Psoas muscle (tissue), 8 donors: Measurements from ENCODE around the gene GTPBP3. TPM values are rescaled to one million over a fixed set of nuclear protein-coding genes. Genes with fewer than 3 reads are reported as not detected.
A peak's percentile ranks its signal among the peaks of the same experiment; 100 is the strongest.
"Not testable (repeated sequence)": the region's sequence is repeated elsewhere in the genome, so short reads cannot be mapped to it uniquely, and the experiment has no call there.

ENCODE experiments used
- ATAC-seq, 4 donors: fragments of 200-7000 bp; cut with Tn5 transposase; one replicate each; pipeline ENCODE4 v1.9.1; 2020; ENCODE audit warnings: moderate library complexity in 3 of 4, mild to moderate bottlenecking in 2 of 4
- DNase-seq, 2 donors: peaks; one replicate each; pipeline ENCODE4 v3.0.0-alpha.2; 2020
- H3K27ac ChIP-seq: fragments of 200-600 bp; one replicate; pipeline ENCODE4 v1.8.0; 2022
- H3K27me3 ChIP-seq, 3 donors: fragments of 200-600 bp in 1 of 3; one replicate each; pipeline versions ENCODE4 v1.6.1 to v1.8.0; 2013 to 2022; ENCODE audit warnings: low read length in 2 of 3, mild to moderate bottlenecking in 2 of 3, moderate library complexity in 1 of 3; ENCODE audit not compliant: insufficient read depth in 3 of 3
- H3K36me3 ChIP-seq, 2 donors: fragments of 200-600 bp in 1 of 2; one replicate each; pipeline versions ENCODE4 v1.6.1 to v1.8.0; 2013 to 2022; ENCODE audit warnings: low read depth in 1 of 2, mild to moderate bottlenecking in 1 of 2, moderate library complexity in 1 of 2; ENCODE audit not compliant: insufficient read depth in 1 of 2
- H3K4me1 ChIP-seq: fragments of 200-600 bp; one replicate; pipeline ENCODE4 v1.8.0; 2022
- H3K4me3 ChIP-seq: fragments of 200-600 bp; one replicate; pipeline ENCODE4 v1.8.0; 2022; ENCODE audit warnings: mild to moderate bottlenecking
- H3K9me3 ChIP-seq: fragments of 200-600 bp; one replicate; pipeline ENCODE4 v1.8.0; 2022
- WGBS, 3 donors: extraction: QIAGEN DNeasy Blood & Tissue Kit; methylation state at CpG; one replicate each; pipeline versions ENCODE4 v1.1.6 to v1.1.7; 2013; 5-methylcytosine and 5-hydroxymethylcytosine counted together
- intact Hi-C, 2 donors: fragments of 100-400 bp; cut with DNase I; formaldehyde crosslinking; loops; one replicate each; pipeline versions ENCODE4 v1.11.0 to v1.14.2; 2022
- polyA plus RNA-seq, 3 donors: library from polyadenylated mRNA; stranded (reverse); fragments of 200-250 nt; gene quantifications; one replicate each; pipeline ENCODE4 v1.2.3, GENCODE V29; 2013
- total RNA-seq, 4 donors: library from RNA; stranded (reverse); fragmentation: NEBNext Ultra II Directional in 2 of 4; extraction: Animal tissue kit (Norgen Biotek cat#: 25700) in 2 of 4; gene quantifications; one replicate each; pipeline versions ENCODE4 v1.2.1 to v1.2.4, GENCODE V29; 2021 to 2023
- TF ChIP-seq, protein P1 (sequence below): fragments of 200-600 bp; IDR thresholded peaks from one replicate; pipeline ENCODE4 v1.8.0; 2022; ENCODE audit warnings: antibody characterized with exemption
- donor health status: healthy with polysubstance abuse.
- donor health status: DM: no; HTN: no; CAD: no; lungs with moderate emphysema.
- donor health status: Bipolar disorder and iron deficiency.
- donor health status: healthy.
- donor health status: DM: yes; HTN: yes; CAD: no.
- donor health status: DM: no; HTN: no; CAD: no.
- donor health status: DM: no; HTN: no; CAD: no.
- donor health status: DM: yes; HTN: yes; CAD: no.

The GTPBP3 gene
- total and polyA plus RNA-seq, 7 donors, result 6.2 to 16.5 (median 10.1) TPM

GRCh38 chr19:17294051-17294891 is 43.1 kb upstream of the GTPBP3 start:
- H3K27me3 ChIP-seq, result no peaks in the 10 kb centered on the region
- H3K27ac ChIP-seq, result no peak overlapping the region
- H3K4me1 ChIP-seq, result no peaks in the 10 kb centered on the region
- intact Hi-C loops, result no loop called here
- DNase-seq (peak in 1 of 2 donors; percentile 69), ATAC-seq (peak in 2 of 4 donors; percentile 18 to 31)
- H3K9me3 ChIP-seq, result peaks cover 5% of the 10 kb centered on the region
- TF ChIP-seq, protein P1, sequence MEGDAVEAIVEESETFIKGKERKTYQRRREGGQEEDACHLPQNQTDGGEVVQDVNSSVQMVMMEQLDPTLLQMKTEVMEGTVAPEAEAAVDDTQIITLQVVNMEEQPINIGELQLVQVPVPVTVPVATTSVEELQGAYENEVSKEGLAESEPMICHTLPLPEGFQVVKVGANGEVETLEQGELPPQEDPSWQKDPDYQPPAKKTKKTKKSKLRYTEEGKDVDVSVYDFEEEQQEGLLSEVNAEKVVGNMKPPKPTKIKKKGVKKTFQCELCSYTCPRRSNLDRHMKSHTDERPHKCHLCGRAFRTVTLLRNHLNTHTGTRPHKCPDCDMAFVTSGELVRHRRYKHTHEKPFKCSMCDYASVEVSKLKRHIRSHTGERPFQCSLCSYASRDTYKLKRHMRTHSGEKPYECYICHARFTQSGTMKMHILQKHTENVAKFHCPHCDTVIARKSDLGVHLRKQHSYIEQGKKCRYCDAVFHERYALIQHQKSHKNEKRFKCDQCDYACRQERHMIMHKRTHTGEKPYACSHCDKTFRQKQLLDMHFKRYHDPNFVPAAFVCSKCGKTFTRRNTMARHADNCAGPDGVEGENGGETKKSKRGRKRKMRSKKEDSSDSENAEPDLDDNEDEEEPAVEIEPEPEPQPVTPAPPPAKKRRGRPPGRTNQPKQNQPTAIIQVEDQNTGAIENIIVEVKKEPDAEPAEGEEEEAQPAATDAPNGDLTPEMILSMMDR, result no peak
- WGBS, 3 donors, result 84 to 86% (median 85%) methylated on average over 44 to 48 of the region's 48 CpGs
- H3K36me3 ChIP-seq, result peaks cover 0 to 13% of the 10 kb centered on the region in 2 donors
- no peak overlapping the region for H3K4me3 ChIP-seq

- H3K27ac ChIP-seq, ATAC-seq, intact Hi-C loops, H3K9me3 ChIP-seq, H3K4me1 ChIP-seq, H3K27me3 ChIP-seq, DNase-seq, H3K4me3 ChIP-seq: not testable (repeated sequence)
- WGBS, 3 donors, result 96 to 97% (median 96%) methylated on average over 6 of the region's 6 CpGs
- H3K36me3 ChIP-seq, result peaks cover 0 to 13% of the 10 kb centered on the region in 2 donors
Measured at GRCh38 chr19:17295551-17295950, 41.8 kb upstream of the GTPBP3 start.

- Histone ChIP-seq H3K9me3 (peaks cover 5% of the 10 kb centered on the region), H3K27me3 (no peaks in the 10 kb centered on the region), H3K4me3 (no peak overlapping the region), H3K36me3 (peaks cover 0 to 19% of the 10 kb centered on the region in 2 donors), H3K27ac (no peak overlapping the region), H3K4me1 (no peaks in the 10 kb centered on the region)
- DNase-seq (no peak), ATAC-seq (no peak)
- WGBS, 3 donors, result 57 to 70% (median 60%) methylated on average over 4 of the region's 4 CpGs
- TF ChIP-seq, protein P1, result no peak
- intact Hi-C loops, result no loop called here
Measured at GRCh38 chr19:17296273-17296672, 41.1 kb upstream of the GTPBP3 start.

DNA sequence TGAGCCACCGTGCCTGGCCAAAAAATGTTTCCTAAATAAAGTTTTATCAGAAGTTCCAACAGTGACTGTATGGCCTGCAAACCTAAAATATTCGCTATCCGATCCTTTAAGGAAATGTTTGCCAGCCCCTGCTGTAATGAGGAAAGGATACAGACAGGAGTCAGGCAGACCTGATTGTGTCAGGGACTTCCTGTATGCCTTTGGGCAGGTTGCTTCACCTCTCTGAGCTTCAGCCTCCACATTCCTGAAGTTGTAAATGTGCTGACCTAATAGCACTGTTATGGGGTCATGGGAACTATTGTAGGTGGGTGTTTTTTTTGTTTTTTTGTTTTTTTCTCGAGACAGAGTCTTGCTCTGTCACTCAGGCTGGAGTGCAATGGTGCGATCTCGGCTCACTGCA is 40.4 kb upstream of the GTPBP3 start:
- peaks cover 0 to 20% of the 10 kb centered on the region in 2 donors for H3K36me3 ChIP-seq
- H3K9me3 ChIP-seq, result peaks cover 5% of the 10 kb centered on the region
- peaks cover 1% of the 10 kb centered on the region for H3K4me1 ChIP-seq
- no peak overlapping the region for H3K4me3 ChIP-seq
- H3K27ac ChIP-seq, result no peak overlapping the region
- WGBS, 3 donors, result 87 to 93% (median 88%) methylated on average over 6 of the region's 6 CpGs
- ATAC-seq (no peak), DNase-seq (no peak)
- intact Hi-C loops, result no loop called here
- H3K27me3 ChIP-seq, result no peaks in the 10 kb centered on the region
- TF ChIP-seq, protein P1, result no peak

DNA sequence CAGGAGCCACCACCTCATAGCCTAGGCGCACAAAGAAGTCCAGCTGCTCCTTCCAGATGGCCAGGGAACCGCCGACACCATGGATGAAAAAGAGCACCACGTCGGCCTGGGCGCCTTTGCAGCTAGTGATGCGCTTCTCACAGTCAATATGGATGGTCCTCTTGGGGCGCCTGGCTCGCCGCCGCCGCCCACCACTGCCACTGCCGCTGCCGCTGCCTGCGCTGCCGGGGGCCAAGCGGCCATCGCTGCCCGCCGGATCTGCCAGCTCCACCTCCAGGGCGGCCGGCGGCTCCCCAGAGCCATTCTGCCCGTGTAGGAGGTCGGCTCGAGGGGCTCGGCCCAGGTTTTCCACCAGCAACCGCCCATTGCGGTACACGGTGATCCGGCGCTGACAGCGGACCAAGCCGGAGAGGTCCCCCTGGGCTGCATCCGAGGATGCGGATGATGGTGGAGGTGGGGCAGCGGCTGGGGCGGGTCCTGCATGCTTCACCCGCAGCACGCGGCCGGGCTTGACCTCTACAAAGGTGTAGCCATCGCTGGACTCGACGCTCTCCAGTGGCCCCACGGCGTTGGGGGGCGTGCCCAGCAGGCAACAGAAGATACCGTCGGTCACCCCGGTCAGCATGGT is 36.2 kb upstream of the GTPBP3 start:
- Histone ChIP-seq H3K4me1 (peaks cover 19% of the 10 kb centered on the region), H3K9me3 (peaks cover 5% of the 10 kb centered on the region), H3K27me3 (no peaks in the 10 kb centered on the region), H3K4me3 (no peak overlapping the region), H3K36me3 (peaks cover 0 to 20% of the 10 kb centered on the region in 2 donors), H3K27ac (no peak overlapping the region)
- intact Hi-C loops, result no loop called here
- WGBS, 3 donors, result 93 to 94% (median 93%) methylated on average over 50 to 51 of the region's 51 CpGs
- TF ChIP-seq, protein P1, result no peak
- ATAC-seq, result no peak
- no peak for DNase-seq
